PC-3 (cell line): Measurements from ENCODE around the gene NFKB1. TPM values are rescaled to one million over a fixed set of nuclear protein-coding genes. Genes with fewer than 3 reads are reported as not detected.

Experiments
- ATAC-seq: fragments of 200-7000 bp; cut with Tn5 transposase; 2 replicates; pipeline ENCODE4 v1.9.1; 2020; ENCODE audit warnings: mild to moderate bottlenecking, moderate library complexity
- BruUV-seq: library from RNA; stranded (reverse); fragments of 400-500 nt; replicated peaks from 2 replicates; lab custom pipeline; 2021; lab: Mats Ljungman, UMichigan
- CTCF ChIA-PET: fragments of 300-600 bp; sonication (Branson Sonifier 250); formaldehyde crosslinking; loops from one replicate; lab custom pipeline; 2022; ENCODE audit warnings: antibody characterized with exemption; lab: Charles Lee
- POLR2A ChIA-PET: fragments of 300-600 bp; sonication (Branson Sonifier 250); formaldehyde crosslinking; loops from one replicate; lab custom pipeline; 2022; ENCODE audit warnings: antibody characterized with exemption; ENCODE audit not compliant: unreplicated experiment; lab: Charles Lee
- DNase-seq: peaks from one replicate; pipeline ENCODE4 v3.0.0-alpha.2; 2015
- H2AFZ ChIP-seq: fragments of 300-600 bp; sonication (generic); 2 replicates; pipeline ENCODE4 v1.6.0; 2016; ENCODE audit warnings: antibody characterized with exemption, low read length
- H3F3A ChIP-seq: fragments of 300-600 bp; sonication (generic); one replicate; pipeline ENCODE4 v1.6.0; 2017; ENCODE audit warnings: antibody characterized with exemption, low read length, control low read depth, mild to moderate bottlenecking; ENCODE audit not compliant: unreplicated experiment
- H3K27ac ChIP-seq: fragments of 300-600 bp; sonication (generic); 2 replicates; pipeline ENCODE4 v1.5.1; 2016; ENCODE audit warnings: mild to moderate bottlenecking, low read length
- H3K27me3 ChIP-seq: fragments of 300-600 bp; sonication (generic); 2 replicates; pipeline ENCODE4 v1.6.1; 2016; ENCODE audit warnings: low read length, mixed read lengths
- H3K36me3 ChIP-seq: fragments of 300-600 bp; sonication (generic); 2 replicates; pipeline ENCODE4 v1.6.1; 2016; ENCODE audit warnings: low read depth, mixed run types, low read length, mixed read lengths
- H3K4me1 ChIP-seq: fragments of 300-600 bp; sonication (generic); 2 replicates; pipeline ENCODE4 v1.5.1; 2016; ENCODE audit warnings: low read length; ENCODE audit not compliant: insufficient read depth
- H3K4me2 ChIP-seq: fragments of 300-600 bp; sonication (generic); 2 replicates; pipeline ENCODE4 v1.6.0; 2016; ENCODE audit warnings: low read length
- H3K4me3 ChIP-seq: fragments of 300-600 bp; sonication (generic); 2 replicates; pipeline ENCODE4 v1.5.1; 2016; ENCODE audit warnings: mild to moderate bottlenecking, low read length, mixed read lengths
- H3K79me2 ChIP-seq: fragments of 300-600 bp; sonication (generic); 2 replicates; pipeline ENCODE4 v1.6.1; 2017; ENCODE audit warnings: low read length, mixed read lengths
- H3K9ac ChIP-seq: fragments of 300-600 bp; sonication (generic); 2 replicates; pipeline ENCODE4 v1.6.0; 2016; ENCODE audit warnings: mild to moderate bottlenecking, low read length
- H3K9me2 ChIP-seq: fragments of 300-600 bp; sonication (generic); replicated peaks from 2 replicates; pipeline ENCODE4 v1.6.1; 2016; ENCODE audit warnings: mixed run types, low read length, mixed read lengths
- H3K9me3 ChIP-seq: fragments of 300-600 bp; sonication (generic); 2 replicates; pipeline ENCODE4 v1.6.1; 2016; ENCODE audit warnings: low read length, mixed read lengths
- H4K20me1 ChIP-seq: fragments of 300-600 bp; sonication (generic); 2 replicates; pipeline ENCODE4 v1.6.1; 2016; ENCODE audit warnings: low read length, mixed read lengths
- EZH2 ChIP-seq: fragments of 300-600 bp; sonication (generic); IDR thresholded peaks from one replicate; pipeline ENCODE4 v1.6.1; 2017; ENCODE audit warnings: antibody characterized with exemption, mild to moderate bottlenecking, low read length; ENCODE audit not compliant: unreplicated experiment
- EZH2phosphoT487 ChIP-seq: fragments of 300-600 bp; sonication (generic); IDR thresholded peaks from 2 replicates; pipeline ENCODE4 v1.6.1; 2018; ENCODE audit warnings: mild to moderate bottlenecking, antibody characterized with exemption, low read length, borderline replicate concordance
- intact Hi-C: fragments of 100-400 bp; cut with micrococcal nuclease; formaldehyde crosslinking; loops from 2 replicates; pipeline ENCODE4 v1.9.0; 2023
- total RNA-seq: library from RNA; depleted of rRNA; stranded (reverse); fragments of >200 nt; gene quantifications from 2 replicates; pipeline ENCODE4 v1.2.3, GENCODE V29; 2014
- TF ChIP-seq, protein P1 (sequence below): fragments of 300-600 bp; sonication (generic); conservative IDR thresholded peaks from 2 replicates; pipeline ENCODE4 v1.5.1; 2017; ENCODE audit warnings: antibody characterized with exemption, low read depth, mild to moderate bottlenecking, low read length

NFKB1 gene
- total RNA-seq, 1 experiment from 2014 or later = 22.2 TPM

DNA sequence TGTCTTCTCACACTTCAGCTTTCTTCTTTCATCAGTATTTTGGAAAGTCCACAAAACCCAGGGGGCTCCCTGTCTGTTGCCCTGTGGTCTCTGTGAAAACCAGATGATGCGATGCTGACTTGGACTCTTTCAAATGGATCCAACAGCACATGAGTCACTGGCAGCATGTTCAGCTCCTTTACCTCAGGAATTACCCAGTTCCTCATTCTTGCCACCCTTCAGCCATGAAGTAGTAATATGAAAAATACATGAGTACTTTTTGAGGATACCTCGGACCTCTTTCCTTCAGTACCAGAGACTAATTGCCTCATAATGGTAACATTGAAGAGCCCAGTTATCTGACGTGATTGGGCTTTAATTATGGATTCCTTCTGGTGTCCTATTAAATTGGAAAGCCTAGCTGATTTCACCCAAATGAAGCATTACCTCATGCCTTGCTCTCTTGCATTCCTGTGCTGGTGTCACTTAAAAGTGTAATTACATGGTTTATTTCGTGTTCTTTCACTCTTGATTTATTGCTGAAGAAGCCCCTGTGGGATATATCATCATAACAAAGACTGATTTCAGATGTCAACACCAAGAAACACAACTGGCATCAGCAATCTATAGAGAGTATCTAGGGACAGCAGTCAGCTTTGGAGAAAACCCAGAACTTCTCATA lies 63.4 kb downstream of the NFKB1 start:
- Histone ChIP-seq H2AFZ (no peak overlapping the region), H3K27me3 (no peaks in the 10 kb centered on the region), H3K4me1 (peaks cover 4% of the 10 kb centered on the region; the same call in 1 of the 2 replicates), H3K27ac (no peak overlapping the region), H3K9me2 (no peaks in the 10 kb centered on the region), H3F3A (no peaks in the 10 kb centered on the region), H3K9ac (no peak overlapping the region), H3K79me2 (no peaks in the 10 kb centered on the region), H4K20me1 (no peaks in the 10 kb centered on the region), H3K36me3 (0 out of 2 replicates have a peak, but pooled peaks cover 2% of the 10 kb centered on the region), H3K4me2 (no peak overlapping the region), H3K4me3 (no peak overlapping the region), H3K9me3 (no peaks in the 10 kb centered on the region)
- TF ChIP-seq EZH2 = no peak
- intact Hi-C loops = no loop called here
- ChIA-PET POLR2A (no interaction called here), CTCF (interaction anchor here (0.6 kb wide), 1 partner anchor 11 kb away, joined by 3 read pairs; no protein-coding TSS in a partner anchor)
- DNase-seq (peak; percentile 19), ATAC-seq (no peak)
- no TSS peak for BruUV-seq

DNA sequence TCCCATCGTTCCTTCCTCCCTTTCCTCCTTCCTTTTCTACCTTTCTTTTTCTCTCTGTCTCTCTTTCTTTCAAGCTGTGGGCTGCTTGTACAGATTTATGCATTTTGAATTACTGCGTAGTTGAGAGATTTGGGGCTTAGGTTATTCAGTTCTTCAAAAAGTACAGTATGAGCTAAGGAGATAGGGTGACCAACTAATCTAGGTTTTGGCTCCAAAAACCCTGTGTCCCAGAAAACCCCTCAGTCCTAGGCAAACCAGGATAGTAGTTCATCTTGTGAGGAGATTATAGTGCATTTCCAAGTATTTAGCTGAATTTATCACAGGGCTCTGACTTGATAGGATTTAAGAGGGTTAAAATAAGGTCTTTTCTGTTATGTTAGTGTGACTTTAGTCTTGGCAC lies 64.5 kb downstream of the NFKB1 start:
- ChIA-PET POLR2A (no interaction called here), CTCF (no interaction called here)
- Histone ChIP-seq H2AFZ (no peak overlapping the region), H3K27ac (no peak overlapping the region), H3F3A (no peaks in the 10 kb centered on the region), H3K4me3 (no peak overlapping the region), H3K9ac (no peak overlapping the region), H3K9me2 (no peaks in the 10 kb centered on the region), H3K4me1 (peaks cover 4% of the 10 kb centered on the region; the same call in 1 of the 2 replicates), H3K79me2 (no peaks in the 10 kb centered on the region), H3K4me2 (no peak overlapping the region), H4K20me1 (no peaks in the 10 kb centered on the region), H3K27me3 (no peaks in the 10 kb centered on the region), H3K9me3 (no peaks in the 10 kb centered on the region), H3K36me3 (peaks cover 8% of the 10 kb centered on the region; the same call in 1 of the 2 replicates)
- BruUV-seq = no TSS peak
- ATAC-seq (no peak), DNase-seq (no peak)
- no peak for TF ChIP-seq EZH2
- TF ChIP-seq, protein P1, sequence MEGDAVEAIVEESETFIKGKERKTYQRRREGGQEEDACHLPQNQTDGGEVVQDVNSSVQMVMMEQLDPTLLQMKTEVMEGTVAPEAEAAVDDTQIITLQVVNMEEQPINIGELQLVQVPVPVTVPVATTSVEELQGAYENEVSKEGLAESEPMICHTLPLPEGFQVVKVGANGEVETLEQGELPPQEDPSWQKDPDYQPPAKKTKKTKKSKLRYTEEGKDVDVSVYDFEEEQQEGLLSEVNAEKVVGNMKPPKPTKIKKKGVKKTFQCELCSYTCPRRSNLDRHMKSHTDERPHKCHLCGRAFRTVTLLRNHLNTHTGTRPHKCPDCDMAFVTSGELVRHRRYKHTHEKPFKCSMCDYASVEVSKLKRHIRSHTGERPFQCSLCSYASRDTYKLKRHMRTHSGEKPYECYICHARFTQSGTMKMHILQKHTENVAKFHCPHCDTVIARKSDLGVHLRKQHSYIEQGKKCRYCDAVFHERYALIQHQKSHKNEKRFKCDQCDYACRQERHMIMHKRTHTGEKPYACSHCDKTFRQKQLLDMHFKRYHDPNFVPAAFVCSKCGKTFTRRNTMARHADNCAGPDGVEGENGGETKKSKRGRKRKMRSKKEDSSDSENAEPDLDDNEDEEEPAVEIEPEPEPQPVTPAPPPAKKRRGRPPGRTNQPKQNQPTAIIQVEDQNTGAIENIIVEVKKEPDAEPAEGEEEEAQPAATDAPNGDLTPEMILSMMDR = no peak
- TF ChIP-seq EZH2phosphoT487 = no peak
- intact Hi-C loops = no loop called here

DNA sequence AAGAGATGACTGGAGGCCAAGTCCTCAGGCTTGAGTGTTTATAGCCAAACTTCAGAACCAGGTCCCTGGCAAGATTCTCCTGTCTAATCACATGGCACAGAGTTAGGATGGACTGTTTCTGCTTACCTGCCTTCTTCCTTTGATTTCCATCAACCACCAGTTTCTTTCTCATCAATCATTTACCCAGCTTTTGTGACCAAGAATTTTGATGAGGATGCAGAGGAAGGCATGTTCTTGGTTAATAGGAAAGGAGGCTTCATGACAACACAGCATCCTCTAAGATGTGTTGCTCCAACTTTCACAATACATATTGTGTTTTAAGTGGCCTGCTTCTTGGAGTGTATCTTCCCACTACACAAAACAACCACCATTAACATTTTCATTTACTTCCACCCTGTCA lies 65.3 kb downstream of the NFKB1 start:
- H3K4me2 ChIP-seq = no peak overlapping the region
- TF ChIP-seq, protein P1 = no peak
- no peak for TF ChIP-seq EZH2
- no peak for TF ChIP-seq EZH2phosphoT487
- intact Hi-C loops = no loop called here
- H2AFZ ChIP-seq = no peak overlapping the region
- CTCF ChIA-PET = no interaction called here
- no peaks in the 10 kb centered on the region for H3F3A ChIP-seq
- POLR2A ChIA-PET = no interaction called here
- DNase-seq = no peak
- no peak overlapping the region for H3K4me3 ChIP-seq
- ATAC-seq = no peak
- peaks cover 4% of the 10 kb centered on the region; the same call in 1 of the 2 replicates for H3K4me1 ChIP-seq
- H3K9ac ChIP-seq = no peak overlapping the region
- H3K9me3 ChIP-seq = no peaks in the 10 kb centered on the region
- H3K27me3 ChIP-seq = no peaks in the 10 kb centered on the region
- BruUV-seq = no TSS peak
- peaks cover 8% of the 10 kb centered on the region; the same call in 1 of the 2 replicates for H3K36me3 ChIP-seq
- no peaks in the 10 kb centered on the region for H4K20me1 ChIP-seq
- no peaks in the 10 kb centered on the region for H3K9me2 ChIP-seq
- no peaks in the 10 kb centered on the region for H3K79me2 ChIP-seq
- H3K27ac ChIP-seq = no peak overlapping the region
